Activated CD4-positive, alpha-beta T cell treated with anti-CD3 and anti-CD28 coated beads, Interleukin-2, amount 50 U/mL, for 1 hour (primary cell): ENCODE results near the gene HOXC6.

Experiments used
- DNase-seq: peaks from one replicate; pipeline ENCODE4 v3.0.0-alpha.2; 2020

Gene HOXC6

GRCh38 chr12:54002915-54003389 lies 25.3 kb upstream of the HOXC6 start:
- no peak for DNase-seq

GRCh38 chr12:54003625-54004024 lies 24.6 kb upstream of the HOXC6 start:
- DNase-seq = no peak

GRCh38 chr12:54004063-54004840 lies 24.0 kb upstream of the HOXC6 start:
- no peak for DNase-seq

- no peak for DNase-seq
Observed at GRCh38 chr12:54004841-54005530, 23.3 kb upstream of the HOXC6 start.

- DNase-seq = no peak
Observed at GRCh38 chr12:54005531-54005852, 22.7 kb upstream of the HOXC6 start.

GRCh38 chr12:54005853-54006558 lies 22.2 kb upstream of the HOXC6 start:
- DNase-seq = peak; percentile 85

GRCh38 chr12:54006559-54007220 lies 21.6 kb upstream of the HOXC6 start:
- no peak for DNase-seq

GRCh38 chr12:54007538-54008259 lies 20.5 kb upstream of the HOXC6 start:
- no peak for DNase-seq

- DNase-seq = no peak
Observed at GRCh38 chr12:54008260-54008552, 20.0 kb upstream of the HOXC6 start.

GRCh38 chr12:54009171-54010052 lies 18.8 kb upstream of the HOXC6 start:
- peak; percentile 24 for DNase-seq

GRCh38 chr12:54010053-54010971 lies 17.9 kb upstream of the HOXC6 start:
- DNase-seq = no peak

- no peak for DNase-seq
Observed at GRCh38 chr12:54010972-54011664, 17.1 kb upstream of the HOXC6 start.

- no peak for DNase-seq
Observed at GRCh38 chr12:54011665-54012532, 16.3 kb upstream of the HOXC6 start.

- DNase-seq = no peak
Observed at GRCh38 chr12:54012631-54013409, 15.4 kb upstream of the HOXC6 start.

GRCh38 chr12:54014377-54015017 lies 13.7 kb upstream of the HOXC6 start:
- DNase-seq = no peak

- DNase-seq = no peak
Observed at GRCh38 chr12:54015018-54015931, 13.0 kb upstream of the HOXC6 start.
